ENCODE results near the gene COLEC12.

Gene COLEC12

GRCh38 chr18:489244-490023 lies 11.1 kb downstream of the COLEC12 start:
- no peaks in the 10 kb centered on the region for H3K36me3 ChIP-seq (ENCODE audit: insufficient read depth, low read depth, low read length)
- no peak overlapping the region for H3K9ac ChIP-seq (ENCODE audit: low read depth, low read length)
- H3K9me3 ChIP-seq (ENCODE audit: insufficient read depth, low read depth, low read length): peaks cover 10% of the 10 kb centered on the region
- no peaks in the 10 kb centered on the region for H3K27me3 ChIP-seq (ENCODE audit: insufficient read depth, low read length)
- peaks cover 6% of the 10 kb centered on the region for H3K4me1 ChIP-seq (ENCODE audit: insufficient read depth, low read length)
- H3K4me3 ChIP-seq (ENCODE audit: low read length): no peak overlapping the region
- no peak overlapping the region for H3K27ac ChIP-seq (ENCODE audit: low read length)

DNA sequence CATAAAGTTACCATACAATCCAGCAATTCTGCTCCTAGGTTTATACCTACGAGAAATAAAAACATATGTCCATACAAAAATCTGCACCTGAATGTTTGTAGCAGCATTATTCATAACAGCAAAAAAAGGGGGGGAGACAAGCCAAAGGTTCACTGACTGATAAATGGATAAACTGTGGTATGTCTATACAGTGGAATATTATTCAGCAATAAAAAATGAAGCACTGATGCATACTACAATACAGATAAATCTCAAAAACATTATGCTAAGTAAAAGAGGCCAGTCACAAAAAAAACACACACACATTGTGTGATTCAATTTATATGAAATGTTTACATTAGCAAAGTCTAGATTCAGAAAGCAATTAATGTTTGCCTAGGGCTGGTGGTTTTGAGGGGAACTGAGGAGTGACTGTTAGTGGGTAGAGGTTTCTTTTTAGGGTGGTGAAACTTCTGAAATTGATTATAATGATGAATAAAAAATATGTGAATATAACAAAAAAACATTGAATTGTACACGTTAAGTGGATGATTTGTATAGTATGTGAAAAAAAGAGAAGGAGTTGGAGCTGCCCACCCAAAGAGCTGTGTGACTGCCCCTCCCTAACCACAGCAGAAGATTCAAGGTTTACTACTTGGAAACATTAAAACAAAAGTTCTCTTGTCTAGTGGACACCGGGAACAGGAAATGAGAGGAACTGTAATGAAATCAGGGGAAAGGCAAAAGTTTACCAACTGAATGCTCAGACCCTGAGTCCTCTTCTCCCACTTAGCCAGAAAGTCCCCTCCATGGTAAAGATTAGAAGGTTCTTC lies 13.4 kb downstream of the COLEC12 start:
- Histone ChIP-seq H3K9me3 (ENCODE audit: insufficient read depth, low read depth, low read length) (peaks cover 10% of the 10 kb centered on the region), H3K36me3 (ENCODE audit: insufficient read depth, low read depth, low read length) (no peaks in the 10 kb centered on the region), H3K4me3 (ENCODE audit: low read length) (no peak overlapping the region), H3K9ac (ENCODE audit: low read depth, low read length) (no peak overlapping the region), H3K4me1 (ENCODE audit: insufficient read depth, low read length) (no peaks in the 10 kb centered on the region), H3K27ac (ENCODE audit: low read length) (no peak overlapping the region), H3K27me3 (ENCODE audit: insufficient read depth, low read length) (no peaks in the 10 kb centered on the region)

GRCh38 chr18:484749-485464 lies 15.6 kb downstream of the COLEC12 start:
- no peak overlapping the region for H3K27ac ChIP-seq (ENCODE audit: low read length)

GRCh38 chr18:478681-479080 lies 21.8 kb downstream of the COLEC12 start:
- Histone ChIP-seq H3K9me3 (ENCODE audit: insufficient read depth, low read depth, low read length) (no peaks in the 10 kb centered on the region), H3K27me3 (ENCODE audit: insufficient read depth, low read length) (no peaks in the 10 kb centered on the region), H3K27ac (ENCODE audit: low read length) (no peak overlapping the region), H3K4me3 (ENCODE audit: low read length) (no peak overlapping the region), H3K4me1 (ENCODE audit: insufficient read depth, low read length) (peaks cover 22% of the 10 kb centered on the region; the same call in 1 of the 2 replicates), H3K9ac (ENCODE audit: low read depth, low read length) (no peak overlapping the region), H3K36me3 (ENCODE audit: insufficient read depth, low read depth, low read length) (no peaks in the 10 kb centered on the region)

More at GRCh38 chr18:484749-485464, 15.6 kb downstream of the COLEC12 start:
- H3K4me1 ChIP-seq (ENCODE audit: insufficient read depth, low read length): peaks cover 5% of the 10 kb centered on the region; the same call in 1 of the 2 replicates
- H3K27me3 ChIP-seq (ENCODE audit: insufficient read depth, low read length): no peaks in the 10 kb centered on the region
- H3K4me3 ChIP-seq (ENCODE audit: low read length): no peak overlapping the region
- H3K9me3 ChIP-seq (ENCODE audit: insufficient read depth, low read depth, low read length): peaks cover 10% of the 10 kb centered on the region
- no peak overlapping the region for H3K9ac ChIP-seq (ENCODE audit: low read depth, low read length)
- H3K36me3 ChIP-seq (ENCODE audit: insufficient read depth, low read depth, low read length): no peaks in the 10 kb centered on the region

DNA sequence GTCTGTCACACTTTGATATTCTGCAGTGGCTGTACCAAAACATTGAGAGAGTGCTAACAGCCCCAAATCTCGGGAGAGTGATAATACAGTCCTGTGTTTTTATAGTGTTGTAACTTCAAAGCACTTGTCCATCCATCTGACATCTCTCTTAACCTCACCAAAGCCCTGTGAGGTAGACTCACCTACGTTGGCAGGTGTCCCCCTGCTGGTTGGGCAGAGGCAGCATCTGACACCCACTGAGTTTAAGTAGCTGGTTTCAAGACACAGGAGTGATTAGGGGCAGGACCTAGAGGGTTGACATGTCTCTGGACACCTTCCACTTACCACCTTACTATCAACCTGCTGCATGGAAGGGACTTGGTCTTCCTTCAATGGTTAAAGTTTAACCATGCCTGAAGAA lies 22.9 kb downstream of the COLEC12 start:
- H3K9me3 ChIP-seq (ENCODE audit: insufficient read depth, low read depth, low read length): no peaks in the 10 kb centered on the region
- no peaks in the 10 kb centered on the region for H3K36me3 ChIP-seq (ENCODE audit: insufficient read depth, low read depth, low read length)
- H3K4me3 ChIP-seq (ENCODE audit: low read length): no peak overlapping the region
- H3K9ac ChIP-seq (ENCODE audit: low read depth, low read length): no peak overlapping the region
- H3K27ac ChIP-seq (ENCODE audit: low read length): no peak overlapping the region
- peaks cover 22% of the 10 kb centered on the region; the same call in 1 of the 2 replicates for H3K4me1 ChIP-seq (ENCODE audit: insufficient read depth, low read length)
- no peaks in the 10 kb centered on the region for H3K27me3 ChIP-seq (ENCODE audit: insufficient read depth, low read length)

DNA sequence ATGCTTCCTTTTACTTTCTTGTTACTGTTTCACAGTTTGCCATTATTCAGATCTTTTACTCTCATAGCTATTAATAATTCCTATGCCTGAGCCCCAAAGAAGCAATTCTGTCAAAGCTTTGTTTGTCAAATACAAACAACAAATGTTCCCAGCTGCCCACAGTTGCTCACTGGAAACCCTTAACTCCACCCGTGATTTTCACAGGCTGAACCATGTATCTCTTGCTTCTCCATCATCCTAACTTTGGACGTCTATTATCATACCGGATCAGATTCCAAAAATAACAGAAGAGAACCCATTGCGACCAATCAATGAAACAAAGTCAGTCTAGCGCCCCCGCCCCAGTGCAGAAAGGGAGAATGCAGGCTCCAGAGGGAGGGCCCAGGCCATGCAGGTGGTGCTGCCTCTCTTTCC lies 24.2 kb downstream of the COLEC12 start:
- Histone ChIP-seq H3K9me3 (ENCODE audit: insufficient read depth, low read depth, low read length) (no peaks in the 10 kb centered on the region), H3K27ac (ENCODE audit: low read length) (no peak overlapping the region), H3K36me3 (ENCODE audit: insufficient read depth, low read depth, low read length) (no peaks in the 10 kb centered on the region), H3K4me1 (ENCODE audit: insufficient read depth, low read length) (peaks cover 22% of the 10 kb centered on the region; the same call in 1 of the 2 replicates), H3K27me3 (ENCODE audit: insufficient read depth, low read length) (no peaks in the 10 kb centered on the region), H3K4me3 (ENCODE audit: low read length) (no peak overlapping the region), H3K9ac (ENCODE audit: low read depth, low read length) (no peak overlapping the region)

DNA sequence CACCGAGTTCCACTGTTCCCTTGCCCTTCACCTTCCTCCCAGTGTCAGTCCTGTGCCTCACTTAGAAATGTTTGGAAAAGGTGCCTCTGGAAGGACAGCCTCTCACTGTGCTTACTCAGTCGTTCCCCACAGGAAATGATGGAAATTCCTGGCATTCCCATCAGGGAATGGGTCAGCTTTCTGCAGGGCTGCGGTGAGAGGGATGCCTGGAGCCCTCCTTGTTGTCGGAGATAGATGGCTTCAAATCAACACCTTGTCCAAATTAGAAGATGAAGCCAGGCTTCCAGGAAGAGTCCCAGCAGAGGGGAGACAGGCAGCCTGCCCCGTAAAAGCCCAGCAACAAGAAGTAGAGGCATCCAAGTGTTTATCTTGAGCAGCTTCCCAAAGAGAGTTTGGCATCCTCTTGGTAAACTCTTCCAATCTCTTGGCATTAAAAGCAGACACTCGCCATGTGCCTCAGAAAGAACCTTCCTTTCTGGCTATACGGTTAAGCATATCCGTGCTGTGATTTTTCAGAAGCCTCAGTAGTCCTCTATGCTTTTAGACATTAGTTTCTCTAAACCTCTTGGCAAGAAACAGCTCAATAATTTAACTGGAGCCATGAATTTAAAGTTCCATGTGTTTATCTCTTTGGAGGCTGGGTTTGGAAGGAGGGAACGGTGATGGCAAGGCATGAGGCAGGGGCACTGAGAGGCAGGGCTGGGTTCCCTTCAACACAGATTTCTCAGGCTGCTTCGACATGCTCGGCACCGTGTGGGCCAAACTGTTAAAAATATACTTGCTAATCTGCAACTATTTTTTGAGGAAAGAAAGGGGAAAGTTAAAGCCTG lies 25.1 kb downstream of the COLEC12 start:
- Histone ChIP-seq H3K27ac (ENCODE audit: low read length) (no peak overlapping the region), H3K9me3 (ENCODE audit: insufficient read depth, low read depth, low read length) (no peaks in the 10 kb centered on the region), H3K4me1 (ENCODE audit: insufficient read depth, low read length) (peaks cover 21% of the 10 kb centered on the region; the same call in 1 of the 2 replicates), H3K9ac (ENCODE audit: low read depth, low read length) (no peak overlapping the region; the same call in 1 of the 2 replicates), H3K27me3 (ENCODE audit: insufficient read depth, low read length) (no peaks in the 10 kb centered on the region), H3K36me3 (ENCODE audit: insufficient read depth, low read depth, low read length) (no peaks in the 10 kb centered on the region), H3K4me3 (ENCODE audit: low read length) (no peak overlapping the region)

- no peaks in the 10 kb centered on the region for H3K27me3 ChIP-seq (ENCODE audit: insufficient read depth, low read length)
- no peaks in the 10 kb centered on the region for H3K9me3 ChIP-seq (ENCODE audit: insufficient read depth, low read depth, low read length)
- H3K4me1 ChIP-seq (ENCODE audit: insufficient read depth, low read length): peaks cover 12% of the 10 kb centered on the region; the same call in 1 of the 2 replicates
- H3K27ac ChIP-seq (ENCODE audit: low read length): no peak overlapping the region
- no peak overlapping the region for H3K4me3 ChIP-seq (ENCODE audit: low read length)
- H3K36me3 ChIP-seq (ENCODE audit: insufficient read depth, low read depth, low read length): no peaks in the 10 kb centered on the region
- no peak overlapping the region for H3K9ac ChIP-seq (ENCODE audit: low read depth, low read length)
These were observed 26.1 kb downstream of the COLEC12 start for GRCh38 chr18:474416-474815.

- Histone ChIP-seq H3K36me3 (ENCODE audit: insufficient read depth, low read depth, low read length) (no peaks in the 10 kb centered on the region), H3K27ac (ENCODE audit: low read length) (no peak overlapping the region), H3K9ac (ENCODE audit: low read depth, low read length) (no peak overlapping the region), H3K4me3 (ENCODE audit: low read length) (no peak overlapping the region), H3K27me3 (ENCODE audit: insufficient read depth, low read length) (no peaks in the 10 kb centered on the region), H3K9me3 (ENCODE audit: insufficient read depth, low read depth, low read length) (no peaks in the 10 kb centered on the region), H3K4me1 (ENCODE audit: insufficient read depth, low read length) (peaks cover 10% of the 10 kb centered on the region; the same call in 1 of the 2 replicates)
These were observed 26.7 kb downstream of the COLEC12 start for GRCh38 chr18:473802-474201.

GRCh38 chr18:471716-472115 lies 28.8 kb downstream of the COLEC12 start:
- Histone ChIP-seq H3K36me3 (ENCODE audit: insufficient read depth, low read depth, low read length) (no peaks in the 10 kb centered on the region), H3K9ac (ENCODE audit: low read depth, low read length) (no peak overlapping the region), H3K27me3 (ENCODE audit: insufficient read depth, low read length) (no peaks in the 10 kb centered on the region), H3K9me3 (ENCODE audit: insufficient read depth, low read depth, low read length) (no peaks in the 10 kb centered on the region), H3K4me1 (ENCODE audit: insufficient read depth, low read length) (peaks cover 6% of the 10 kb centered on the region; the same call in 1 of the 2 replicates), H3K4me3 (ENCODE audit: low read length) (no peak overlapping the region), H3K27ac (ENCODE audit: low read length) (no peak overlapping the region)

Data from iPS-20b (cell line).